22Rv1 (cell line): ENCODE data around the gene TWIST2.

Experiments
- ZFX ChIP-seq: fragments of 450-650 bp; IDR thresholded peaks from 2 replicates; pipeline ENCODE4 v1.6.1; 2017; ENCODE audit warnings: antibody characterized with exemption, borderline replicate concordance
- TF ChIP-seq, protein P1 (sequence below): fragments of 450-650 bp; IDR thresholded peaks from 2 replicates; pipeline ENCODE4 v1.5.1; 2017; ENCODE audit warnings: mild to moderate bottlenecking

GRCh38 chr2:238898534-238899281 lies 50.8 kb downstream of the TWIST2 start:
- no peak for TF ChIP-seq ZFX
- TF ChIP-seq, protein P1, sequence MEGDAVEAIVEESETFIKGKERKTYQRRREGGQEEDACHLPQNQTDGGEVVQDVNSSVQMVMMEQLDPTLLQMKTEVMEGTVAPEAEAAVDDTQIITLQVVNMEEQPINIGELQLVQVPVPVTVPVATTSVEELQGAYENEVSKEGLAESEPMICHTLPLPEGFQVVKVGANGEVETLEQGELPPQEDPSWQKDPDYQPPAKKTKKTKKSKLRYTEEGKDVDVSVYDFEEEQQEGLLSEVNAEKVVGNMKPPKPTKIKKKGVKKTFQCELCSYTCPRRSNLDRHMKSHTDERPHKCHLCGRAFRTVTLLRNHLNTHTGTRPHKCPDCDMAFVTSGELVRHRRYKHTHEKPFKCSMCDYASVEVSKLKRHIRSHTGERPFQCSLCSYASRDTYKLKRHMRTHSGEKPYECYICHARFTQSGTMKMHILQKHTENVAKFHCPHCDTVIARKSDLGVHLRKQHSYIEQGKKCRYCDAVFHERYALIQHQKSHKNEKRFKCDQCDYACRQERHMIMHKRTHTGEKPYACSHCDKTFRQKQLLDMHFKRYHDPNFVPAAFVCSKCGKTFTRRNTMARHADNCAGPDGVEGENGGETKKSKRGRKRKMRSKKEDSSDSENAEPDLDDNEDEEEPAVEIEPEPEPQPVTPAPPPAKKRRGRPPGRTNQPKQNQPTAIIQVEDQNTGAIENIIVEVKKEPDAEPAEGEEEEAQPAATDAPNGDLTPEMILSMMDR: no peak
